T-helper 2 cell treated with Interferon-gamma antibody and Interleukin-4, amounts not matched to agents 100 ng/mL and 5 ng/mL, for 36 hours (primary cell): Measurements from ENCODE around the gene OR51I1. TPM values are rescaled to one million over a fixed set of nuclear protein-coding genes. Genes with fewer than 3 reads are reported as not detected.

Source experiments
- total RNA-seq: library from RNA; stranded (reverse); gene quantifications from 2 replicates; pipeline ENCODE4 v1.2.3, GENCODE V29; 2022

The OR51I1 gene
- total RNA-seq, 1 donor from 2014 or later: not detected

Other genes with a start within 250 kb of the OR51I1 start
- not detected in 2 replicates for gene OR51V1, start 240.8 kb downstream of the OR51I1 start, total RNA-seq
- not detected in 2 replicates for gene HBB, start 214.4 kb downstream of the OR51I1 start, total RNA-seq
- not detected in 2 replicates for gene HBD, start 207.0 kb downstream of the OR51I1 start, total RNA-seq
- not detected in 2 replicates for gene HBG1, start 191.7 kb downstream of the OR51I1 start, total RNA-seq
- gene HBG2, start 186.7 kb downstream of the OR51I1 start, total RNA-seq: not detected in 2 replicates
- not detected in 2 replicates for gene HBE1, start 171.6 kb downstream of the OR51I1 start, total RNA-seq
- not detected in 2 replicates for gene OR51B4, start 139.6 kb downstream of the OR51I1 start, total RNA-seq
- gene OR51B2, start 117.2 kb downstream of the OR51I1 start, total RNA-seq: not detected in 2 replicates
- gene OR51B5, start 98.0 kb downstream of the OR51I1 start, total RNA-seq: not detected in 2 replicates
- gene OR51B6, start 90.0 kb downstream of the OR51I1 start, total RNA-seq: not detected in 2 replicates
- not detected in 2 replicates for gene OR51M1, start 57.7 kb downstream of the OR51I1 start, total RNA-seq
- not detected in 2 replicates for gene OR51Q1, start 19.4 kb downstream of the OR51I1 start, total RNA-seq
- gene OR51I2, start 7.8 kb upstream of the OR51I1 start, total RNA-seq: not detected in 2 replicates
- not detected in 2 replicates for gene OR52D1, start 47.2 kb upstream of the OR51I1 start, total RNA-seq
- not detected in 2 replicates for gene UBQLN3, start 68.4 kb upstream of the OR51I1 start, total RNA-seq
- gene UBQLNL, start 75.2 kb upstream of the OR51I1 start, total RNA-seq: 0.09 and 0.18 TPM in 2 replicates
- gene OR52H1, start 107.0 kb upstream of the OR51I1 start, total RNA-seq: not detected in 2 replicates
- gene OR52B6, start 139.4 kb upstream of the OR51I1 start, total RNA-seq: not detected in 2 replicates
- gene TRIM6, start 155.1 kb upstream of the OR51I1 start, total RNA-seq: 0.18 and 0.25 TPM in 2 replicates
- 7.4 and 8.8 TPM in 2 replicates for gene TRIM34, start 183.5 kb upstream of the OR51I1 start, total RNA-seq
- 22.1 and 24.4 TPM in 2 replicates for gene TRIM5, start 243.6 kb upstream of the OR51I1 start, total RNA-seq
- 173 and 177 TPM in 2 replicates for gene TRIM22, start 248.3 kb upstream of the OR51I1 start, total RNA-seq